ENCODE data around the gene TMEM126B.
"Not testable (repeated sequence)": the region's sequence is repeated elsewhere in the genome, so short reads cannot be mapped to it uniquely, and the experiment has no call there.

TMEM126B gene

GRCh38 chr11:85627998-85628770, at the start of gene TMEM126B:
Gene TMEM126B (plus strand): TSS chr11:85628593. CDS start chr11:85628608, 15 bp downstream.
- peak; percentile 98 for DNase-seq

- DNase-seq, result peak; percentile 4
Observed at GRCh38 chr11:85582111-85582510, 46.3 kb upstream of the TMEM126B start.

GRCh38 chr11:85589373-85589772, 39.0 kb upstream of the TMEM126B start:
- no peak for DNase-seq

DNA sequence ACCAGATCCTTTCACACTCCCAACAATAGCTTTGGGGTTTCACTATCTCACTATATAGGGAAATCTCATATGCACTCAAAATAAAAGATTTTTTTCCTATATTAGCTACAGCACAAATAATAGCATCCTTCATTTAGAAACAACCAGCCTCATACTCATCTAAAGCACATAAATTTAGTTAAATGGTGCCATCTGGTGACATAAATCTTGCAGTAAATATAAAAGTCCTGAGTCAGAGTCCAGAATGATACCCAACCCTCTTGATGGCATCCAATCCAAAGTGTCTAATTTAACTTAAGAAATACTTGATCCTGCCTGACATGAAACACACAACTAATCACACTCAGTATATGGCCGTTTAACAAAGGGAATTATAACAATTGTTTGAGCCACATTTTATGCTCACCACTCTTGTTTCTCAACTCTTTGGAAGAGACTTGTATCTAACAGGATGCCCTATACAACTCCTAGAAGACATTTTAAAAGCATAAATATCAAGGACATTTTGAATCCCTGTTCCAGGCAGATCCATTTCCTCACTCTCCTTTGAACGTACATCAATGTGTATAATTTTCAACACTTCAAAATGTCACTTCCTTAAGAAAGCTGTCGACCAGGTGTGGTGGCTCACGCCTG, 37.4 kb upstream of the TMEM126B start:
- peak; percentile 6 for DNase-seq

DNA sequence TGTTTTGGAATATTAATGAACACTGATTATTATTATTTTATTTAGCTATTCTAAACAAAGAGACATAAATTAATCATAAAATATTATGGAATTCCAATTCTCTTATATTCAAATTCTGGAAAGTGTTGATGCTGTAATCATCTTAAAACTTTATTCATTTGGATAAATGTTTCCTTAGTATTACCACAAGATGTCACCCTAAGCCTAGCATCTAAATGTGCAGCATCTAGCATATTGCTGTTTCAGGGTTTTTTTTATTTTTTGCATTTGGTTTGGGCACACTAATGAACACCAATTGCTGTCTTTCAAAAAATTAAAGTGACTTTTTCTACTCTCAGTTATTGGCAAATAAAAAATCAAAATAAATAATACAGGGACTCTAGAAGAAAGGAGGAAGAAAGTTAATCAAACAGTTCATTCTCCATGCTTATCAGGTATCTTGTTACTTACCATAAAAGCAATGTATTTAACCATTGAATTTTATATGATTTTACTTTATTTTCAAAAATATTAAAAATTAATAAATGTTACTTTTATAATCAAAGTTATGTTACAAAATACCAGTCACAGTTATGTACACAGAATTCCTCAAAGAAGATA, 33.0 kb upstream of the TMEM126B start:
- peak; percentile 56 for DNase-seq

DNA sequence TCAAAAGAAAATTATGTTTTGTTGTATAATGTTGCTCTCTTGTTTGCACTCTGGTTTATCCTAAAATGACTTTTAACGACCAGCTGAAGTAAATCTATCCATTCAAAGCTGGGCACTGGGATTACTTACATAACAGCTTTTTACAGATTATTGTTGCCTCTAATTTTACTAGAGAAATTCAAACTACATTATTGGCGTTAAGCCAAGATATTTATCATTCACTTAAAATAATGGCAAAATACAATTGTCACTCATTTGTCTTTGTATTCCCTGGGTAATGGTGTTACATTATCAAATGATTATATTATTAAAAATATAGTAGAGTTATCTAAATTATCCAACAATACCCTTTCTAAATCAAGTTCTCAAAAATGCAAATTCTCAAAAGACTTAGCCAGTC, 31.5 kb upstream of the TMEM126B start:
- no peak for DNase-seq

- no peak for DNase-seq
Observed at GRCh38 chr11:85599083-85599482, 29.3 kb upstream of the TMEM126B start.

DNA sequence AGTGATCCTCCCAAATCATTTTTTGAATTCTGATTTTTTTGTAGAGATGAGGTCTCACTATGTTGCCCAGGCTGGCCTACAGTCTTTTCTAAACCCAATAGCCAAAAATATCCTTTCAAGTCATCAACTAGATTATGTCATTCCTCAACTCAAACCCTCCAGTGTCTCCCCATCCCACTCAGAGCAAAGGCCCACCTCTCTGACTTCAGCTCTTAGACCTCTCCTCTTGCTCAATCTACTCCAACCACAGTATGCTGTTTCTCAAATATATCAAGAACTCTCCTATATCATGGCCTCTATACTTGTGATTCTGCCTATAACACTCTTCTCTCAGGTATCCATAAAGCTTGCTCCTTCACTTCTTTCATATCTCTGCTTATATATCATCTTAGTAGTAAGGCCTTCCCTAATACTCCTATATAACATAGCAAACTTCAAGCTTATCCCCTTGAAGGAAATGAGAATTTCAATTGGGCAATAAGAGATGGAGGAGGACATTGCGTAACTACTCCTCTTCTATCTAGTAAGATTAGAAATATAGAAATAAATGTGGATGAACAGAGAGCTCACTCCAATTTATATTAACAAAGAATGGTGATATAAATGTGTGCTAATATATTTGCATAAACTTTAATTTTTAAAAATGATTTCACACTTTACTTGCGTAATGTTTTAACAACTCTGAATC, 25.7 kb upstream of the TMEM126B start:
- DNase-seq, result no peak

DNA sequence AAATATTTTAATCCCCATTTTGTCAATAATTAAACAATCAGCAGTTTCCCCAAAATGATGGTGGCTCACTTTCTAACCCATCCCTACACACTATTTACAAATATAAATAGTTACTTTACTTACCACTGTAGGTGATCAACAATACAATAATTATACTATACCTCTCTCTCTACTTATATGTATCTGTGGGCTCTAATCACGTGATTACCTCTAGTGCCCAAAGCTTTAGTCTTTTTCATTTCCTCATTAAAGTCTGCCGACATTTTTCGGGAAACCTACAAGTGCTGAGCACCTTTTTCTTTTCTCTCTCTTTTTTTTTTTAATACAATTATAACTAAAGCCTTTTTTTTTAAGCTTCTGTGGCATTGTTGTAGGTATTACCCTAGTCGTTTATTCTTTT, 25.2 kb upstream of the TMEM126B start:
- no peak for DNase-seq

GRCh38 chr11:85606237-85606636, 22.2 kb upstream of the TMEM126B start:
- not testable (repeated sequence) for DNase-seq

- not testable (repeated sequence) for DNase-seq
Observed at GRCh38 chr11:85608621-85609020, 19.8 kb upstream of the TMEM126B start.

DNA sequence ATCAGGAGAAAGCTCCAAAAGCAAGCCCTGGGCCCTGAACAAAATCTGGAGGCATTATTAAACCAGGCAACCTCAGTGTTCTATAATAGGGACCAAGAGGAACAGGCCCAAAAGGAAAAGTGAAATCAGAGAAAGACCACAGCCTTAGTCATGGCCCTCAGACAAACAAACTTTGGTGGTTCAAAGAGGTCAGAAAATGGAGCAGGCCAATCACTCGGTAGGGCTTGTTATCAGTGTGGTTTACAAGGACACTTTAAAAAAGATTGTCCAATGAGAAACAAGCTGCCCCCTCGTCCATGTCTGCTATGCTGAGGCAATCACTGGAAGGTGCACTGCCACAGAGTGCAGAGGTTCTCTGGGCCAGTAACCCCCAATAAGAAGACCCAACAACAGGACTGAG, 19.1 kb upstream of the TMEM126B start:
- DNase-seq, result not testable (repeated sequence)

DNA sequence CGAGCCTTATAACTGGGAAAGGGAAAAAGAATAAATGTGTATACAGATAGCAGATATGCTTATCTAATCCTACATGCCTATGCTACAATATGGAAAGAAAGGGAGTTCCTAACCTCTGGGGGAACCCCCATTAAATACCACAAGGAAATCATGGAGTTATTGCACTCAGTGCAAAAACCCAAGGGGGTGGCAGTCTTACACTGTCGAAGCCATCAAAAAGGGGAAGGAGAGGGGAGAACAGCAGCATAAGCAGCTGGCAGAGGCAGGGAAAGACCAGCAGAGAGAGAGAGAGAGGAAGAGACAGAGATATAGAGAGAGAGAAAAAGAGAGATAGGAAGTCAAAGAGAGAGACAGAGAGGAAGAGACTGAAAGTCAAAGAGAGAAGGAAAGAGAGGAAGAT, 16.8 kb upstream of the TMEM126B start:
- DNase-seq, result not testable (repeated sequence)

DNA sequence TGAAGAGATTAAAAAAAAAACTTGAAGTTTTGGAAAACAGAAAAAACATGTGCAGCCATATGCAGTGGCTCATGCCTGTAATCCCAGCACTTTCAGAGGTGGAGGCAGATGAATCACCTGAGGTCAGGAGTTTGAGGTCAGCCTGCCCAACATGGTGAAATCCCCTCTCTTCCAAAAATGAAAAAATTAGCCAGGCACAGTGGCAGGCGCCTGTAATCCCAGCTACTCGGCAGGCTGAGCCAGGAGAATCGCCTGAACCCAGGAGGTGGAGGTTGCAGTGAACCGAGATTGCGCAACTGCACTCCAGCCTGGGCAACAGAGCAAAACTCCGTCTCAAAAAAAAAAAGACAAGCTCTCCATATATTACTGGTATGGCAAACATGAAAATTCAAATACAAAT, 8.9 kb upstream of the TMEM126B start:
- no peak for DNase-seq

- DNase-seq, result peak; percentile 9
Observed at GRCh38 chr11:85620256-85620655, 8.1 kb upstream of the TMEM126B start.

DNA sequence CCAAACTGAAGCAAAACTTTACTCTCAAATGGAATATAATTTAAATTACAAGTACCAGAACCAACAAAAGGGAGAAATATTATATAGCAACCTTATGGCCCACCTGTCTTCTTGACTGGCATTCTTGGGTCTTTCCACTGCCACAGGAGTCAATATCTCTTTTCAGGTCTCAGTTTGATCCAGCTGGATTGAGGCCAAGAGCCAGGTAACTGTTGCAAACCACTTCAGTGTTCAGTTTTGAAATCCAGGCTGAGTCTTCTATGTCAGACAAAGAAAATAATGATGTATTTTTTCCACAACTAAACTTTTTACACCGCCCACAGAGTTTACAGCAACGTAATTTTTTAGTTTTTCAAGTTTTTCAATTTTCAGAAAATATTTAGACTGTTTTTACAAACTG, 1.9 kb upstream of the TMEM126B start:
- DNase-seq, result no peak

GRCh38 chr11:85627332-85627997, 928 bp upstream of the TMEM126B start, which contains the start of gene DLG2:
Gene DLG2 (minus strand): TSS chr11:85627344.
- DNase-seq, result peak; percentile 23

DNA sequence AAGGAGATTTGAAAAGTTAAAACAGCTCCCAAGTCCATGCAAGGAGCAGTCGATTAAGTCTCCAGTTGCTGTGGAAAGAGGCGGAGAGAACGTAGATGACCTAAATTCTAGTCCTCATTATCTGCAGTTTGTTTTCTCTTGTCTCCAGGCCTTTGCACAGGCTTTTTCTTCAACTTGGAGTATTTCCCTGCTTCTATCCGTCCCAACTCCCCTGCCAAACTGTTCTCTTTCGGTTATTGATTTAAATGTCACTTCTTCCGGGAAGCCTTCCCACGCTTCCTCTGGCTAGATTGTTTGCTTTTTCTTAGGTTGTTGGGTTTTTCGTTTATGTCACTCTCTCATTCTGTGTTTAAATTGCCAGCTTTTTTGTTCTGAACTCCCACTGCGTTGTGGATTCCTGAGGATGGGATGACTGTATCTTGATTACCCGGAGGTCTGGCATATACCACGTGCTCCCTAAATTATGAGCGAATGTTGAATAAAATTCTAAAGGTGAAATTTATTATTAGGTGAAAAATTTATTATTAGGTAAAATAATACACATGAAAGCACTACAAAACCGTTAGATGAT, 463 bp downstream of the TMEM126B start:
- peak; percentile 26 for DNase-seq

- no peak for DNase-seq
Observed at GRCh38 chr11:85634747-85635146, 6.4 kb downstream of the TMEM126B start.

GRCh38 chr11:85643191-85643614, 14.8 kb downstream of the TMEM126B start:
- DNase-seq, result no peak

DNA sequence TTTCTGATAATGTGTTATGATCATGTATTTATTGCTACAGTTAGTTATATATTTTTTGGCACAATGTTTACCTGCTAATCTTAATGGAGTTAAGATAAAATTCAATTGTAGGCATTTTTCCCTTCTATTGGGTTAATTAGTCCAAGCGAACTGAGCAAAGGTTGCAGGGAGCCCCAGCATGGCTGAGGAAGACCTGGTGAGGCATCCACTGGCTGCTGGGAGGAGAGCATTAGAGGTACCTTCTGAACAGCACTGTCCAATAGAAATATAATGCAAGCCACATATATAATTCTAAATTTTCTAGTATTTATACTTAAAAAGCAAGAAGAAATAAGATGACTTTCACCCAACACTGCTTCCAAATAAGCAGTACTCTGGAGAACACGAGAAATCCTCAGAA, 18.7 kb downstream of the TMEM126B start:
- no peak for DNase-seq

DNA sequence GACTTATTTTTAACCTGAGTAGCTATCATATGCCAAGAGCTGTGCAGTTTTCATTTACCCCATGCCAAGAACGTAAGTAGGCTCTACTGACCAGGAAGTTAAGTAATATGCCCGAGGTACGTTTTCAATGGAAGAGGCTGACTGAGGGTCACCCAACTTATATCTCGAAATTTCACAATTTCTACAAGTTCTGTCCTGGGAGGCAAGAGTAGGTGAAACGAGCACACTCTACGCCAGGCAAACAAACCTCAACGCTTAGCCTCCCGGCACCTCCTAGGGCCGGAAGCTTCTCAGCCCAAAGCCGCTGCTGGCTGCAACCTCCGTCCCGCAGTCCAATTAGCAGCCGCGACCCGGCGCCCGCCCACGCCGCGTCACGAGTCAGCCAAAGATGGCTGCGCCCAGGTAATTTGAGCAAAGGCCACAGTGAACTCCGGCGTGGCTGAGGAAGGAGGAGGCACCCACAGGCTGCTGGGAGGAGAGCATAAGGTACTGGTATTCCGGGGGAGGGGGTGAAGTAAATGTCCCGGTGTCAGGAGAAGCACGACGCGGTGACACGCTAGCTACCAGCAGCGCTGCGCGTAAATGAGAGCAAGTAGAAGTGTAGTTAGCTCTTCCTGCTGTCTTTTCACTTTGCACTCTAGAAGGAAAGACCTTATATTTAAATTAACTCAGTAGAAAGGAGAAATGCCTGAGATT, 19.4 kb downstream of the TMEM126B start, which contains the start of gene TMEM126A:
TMEM126A (plus strand) TSS at position 364 of the 696 bp plus-strand sequence. CDS start 2,289 bp downstream, outside the sequence.
- DNase-seq, result peak; percentile 95

Measured in activated CD4-positive, alpha-beta T cell treated with anti-CD3 and anti-CD28 coated beads, Interleukin-2, Interleukin-6, amounts not matched to agents 100 ng/mL and 50 ng/mL, durations not matched to agents 16 hours and 8 hours (primary cell).